Fibroblast of upper back skin (primary cell): ENCODE measurements around the gene PTPRD.

Experiments
- DNase-seq: peaks from one replicate; pipeline ENCODE4 v3.0.0-alpha.2; 2013

Gene PTPRD

GRCh38 chr9:8850914-8851313 is 1761.9 kb downstream of the PTPRD start:
- peak; percentile 36 for DNase-seq

GRCh38 chr9:8845808-8846207 is 1767.0 kb downstream of the PTPRD start:
- no peak for DNase-seq

DNA sequence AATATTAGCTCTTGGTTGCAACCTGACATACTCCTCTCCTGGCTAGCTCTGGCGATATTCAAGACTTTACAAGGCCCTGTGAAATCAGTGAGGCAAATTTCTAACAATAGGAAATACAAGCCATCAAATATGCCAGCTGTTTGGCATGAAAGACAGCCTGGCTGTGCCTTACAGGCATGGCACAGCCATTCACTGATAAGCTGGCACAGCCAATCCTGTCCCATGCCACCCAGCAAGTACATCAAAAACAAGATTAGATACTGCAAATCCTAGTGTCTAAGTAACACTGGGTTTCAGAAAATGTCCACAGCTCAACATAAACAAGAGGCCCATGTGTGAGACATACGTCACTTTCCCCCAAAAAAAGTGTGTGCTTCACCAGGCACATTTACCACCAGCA is 1767.4 kb downstream of the PTPRD start:
- no peak for DNase-seq

DNA sequence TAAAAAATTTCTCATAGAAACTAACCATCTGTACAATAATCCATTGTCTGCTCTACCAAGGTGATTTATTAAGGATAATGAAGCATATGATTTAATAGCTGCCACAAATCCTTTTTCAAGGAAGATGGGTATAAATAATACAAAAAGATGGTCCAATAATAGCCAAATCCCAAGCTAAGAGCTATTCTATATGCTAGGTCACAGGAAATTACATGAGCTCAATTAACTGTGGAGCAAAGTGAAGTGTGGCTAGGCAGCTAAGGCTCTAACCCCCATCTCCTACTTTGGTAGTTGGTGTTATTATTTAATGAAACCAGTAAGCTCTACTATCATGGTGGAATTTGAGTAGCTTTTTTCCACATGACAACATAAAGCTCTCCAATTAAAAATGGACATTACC is 1768.3 kb downstream of the PTPRD start:
- no peak for DNase-seq

GRCh38 chr9:8842402-8843193 is 1770.2 kb downstream of the PTPRD start:
- no peak for DNase-seq

DNA sequence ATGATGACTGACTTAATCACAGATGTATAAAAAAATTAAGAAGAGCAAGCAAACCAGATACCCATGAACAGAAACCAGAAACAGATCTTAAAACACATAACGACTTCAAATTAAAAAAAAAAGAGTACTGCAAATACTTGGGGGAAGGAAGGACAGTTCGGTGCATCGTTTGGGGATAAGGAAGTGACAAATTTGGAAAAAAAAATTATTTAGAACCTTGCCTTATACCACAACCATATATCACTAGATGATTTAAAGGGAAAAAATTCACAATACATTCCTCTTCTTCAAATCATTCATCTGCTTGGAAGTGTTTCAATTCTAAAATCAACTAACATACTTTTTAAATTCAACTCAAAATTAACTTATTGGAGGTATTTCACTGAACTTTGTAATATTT is 1774.7 kb downstream of the PTPRD start:
- peak; percentile 86 for DNase-seq

GRCh38 chr9:8835291-8835690 is 1777.5 kb downstream of the PTPRD start:
- DNase-seq, result no peak

DNA sequence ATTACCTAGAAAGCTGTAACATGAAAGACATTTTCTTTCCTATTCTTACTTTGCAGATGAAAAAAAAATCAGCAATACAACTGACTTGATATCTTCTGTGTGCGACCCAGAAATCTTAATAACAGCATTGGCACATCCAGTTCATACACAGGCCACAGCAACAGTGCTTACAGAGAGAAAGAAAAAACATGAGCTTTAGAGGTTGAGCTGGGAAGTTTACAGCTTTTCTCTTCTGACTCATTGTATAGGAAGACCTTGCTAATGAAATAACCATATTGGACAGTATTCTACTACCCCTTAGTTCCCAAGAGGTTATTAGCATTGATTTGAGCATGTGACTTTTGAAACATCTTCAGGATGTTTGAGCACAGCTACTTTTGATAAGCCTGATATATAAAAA is 1779.8 kb downstream of the PTPRD start:
- DNase-seq, result peak; percentile 49

- DNase-seq, result no peak
These were observed 1780.4 kb downstream of the PTPRD start for GRCh38 chr9:8832386-8832785.

- DNase-seq, result no peak
These were observed 1781.2 kb downstream of the PTPRD start for GRCh38 chr9:8831568-8831967.

GRCh38 chr9:8826281-8826680 is 1786.5 kb downstream of the PTPRD start:
- peak; percentile 29 for DNase-seq

- no peak for DNase-seq
These were observed 1787.1 kb downstream of the PTPRD start for GRCh38 chr9:8825585-8826147.

- peak; percentile 44 for DNase-seq
These were observed 1789.5 kb downstream of the PTPRD start for GRCh38 chr9:8823131-8823895.

GRCh38 chr9:8822667-8823025 is 1790.2 kb downstream of the PTPRD start:
- DNase-seq, result no peak

DNA sequence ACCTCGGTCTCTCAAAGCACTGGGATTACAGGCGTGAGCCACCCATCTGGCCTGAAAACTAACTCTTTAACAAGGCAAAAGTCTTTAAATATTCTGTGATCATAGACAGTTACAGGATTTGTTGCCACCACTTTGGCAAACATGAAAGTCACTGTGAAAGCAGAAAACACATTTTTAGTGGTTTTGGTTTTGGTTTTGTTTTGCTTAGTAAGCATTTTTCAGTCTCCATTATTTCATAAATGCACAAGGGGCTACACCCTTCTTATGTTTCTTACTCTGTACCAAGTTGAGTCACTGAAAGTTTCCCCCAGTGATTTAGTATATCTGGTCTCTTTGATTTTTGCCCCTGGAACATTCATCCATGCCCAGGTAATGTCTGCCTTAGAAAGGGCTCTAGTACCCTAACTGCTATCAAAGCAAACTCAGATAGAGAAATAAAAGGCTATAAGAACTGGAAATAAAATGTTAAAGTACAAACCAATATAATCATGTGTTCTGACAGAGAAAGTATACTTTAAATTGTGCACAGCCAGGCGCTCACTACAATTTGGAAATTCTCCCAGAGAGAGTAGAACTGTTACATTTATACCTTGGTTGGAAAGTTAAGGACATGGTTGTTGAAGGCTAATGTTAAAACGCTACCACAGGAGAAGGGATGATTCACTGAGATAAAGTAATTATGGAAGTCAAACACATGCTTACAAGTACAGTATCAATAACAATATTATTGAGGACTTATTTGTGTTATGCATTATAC is 1790.7 kb downstream of the PTPRD start:
- DNase-seq, result peak; percentile 40

GRCh38 chr9:8817335-8817734 is 1795.5 kb downstream of the PTPRD start:
- DNase-seq, result no peak

DNA sequence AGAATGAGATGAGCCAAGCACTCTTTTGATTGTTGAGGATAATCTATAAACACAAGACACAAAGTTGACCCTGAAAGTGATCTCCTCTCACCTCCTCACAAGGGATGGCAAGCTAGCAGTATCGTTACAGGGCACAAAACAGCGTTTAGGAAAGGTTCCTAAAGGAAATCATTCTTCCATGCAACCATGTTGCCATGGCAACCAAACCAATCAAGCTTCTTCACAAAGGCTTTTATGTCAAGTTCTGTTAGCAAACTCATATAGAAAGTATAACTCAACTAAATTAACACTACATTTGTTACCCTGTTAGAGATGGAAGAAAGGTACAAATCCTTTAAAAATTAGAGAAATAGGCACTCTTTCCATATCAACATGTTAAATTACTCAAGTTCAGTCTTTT is 1796.4 kb downstream of the PTPRD start:
- no peak for DNase-seq

GRCh38 chr9:8815931-8816330 is 1796.9 kb downstream of the PTPRD start:
- DNase-seq, result no peak

- no peak for DNase-seq
These were observed 1797.6 kb downstream of the PTPRD start for GRCh38 chr9:8815219-8815618.

DNA sequence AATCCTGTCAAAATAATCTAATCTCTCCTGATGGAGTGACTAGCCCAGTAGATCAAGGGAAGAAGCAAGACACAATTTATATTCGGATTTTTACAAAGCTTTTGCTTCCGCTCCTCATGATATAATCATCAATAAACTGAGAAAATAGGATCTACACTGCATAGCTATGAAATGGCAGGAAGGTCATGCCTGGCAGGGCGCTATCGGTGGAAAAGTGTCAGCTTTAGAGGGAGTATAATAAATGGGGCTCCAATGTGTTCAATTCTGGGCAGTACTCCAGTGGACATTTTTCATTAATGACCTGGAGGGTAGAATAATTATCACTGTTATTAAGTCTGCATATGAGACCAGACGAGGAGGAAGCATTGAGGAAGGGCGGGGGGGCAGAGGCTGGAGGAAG is 1799.9 kb downstream of the PTPRD start:
- DNase-seq, result no peak

- no peak for DNase-seq
These were observed 1803.1 kb downstream of the PTPRD start for GRCh38 chr9:8809741-8810140.

- no peak for DNase-seq
These were observed 1806.7 kb downstream of the PTPRD start for GRCh38 chr9:8806150-8806549.

- DNase-seq, result no peak
These were observed 1808.2 kb downstream of the PTPRD start for GRCh38 chr9:8804613-8805012.
